Hematopoietic multipotent progenitor cell treated with erythropoietin and hydrocortisone succinate and interleukin-3 and kit ligand, for 15 days (in vitro differentiated cells): ENCODE data around the gene ZNF566.
"Not testable (repeated sequence)": the region's sequence is repeated elsewhere in the genome, so short reads cannot be mapped to it uniquely, and the experiment has no call there.

Experiments
- DNase-seq: peaks from one replicate; pipeline ENCODE4 v3.0.0-alpha.2; 2015; ENCODE audit warnings: low spot score

ZNF566 gene

GRCh38 chr19:36489118-36489919 is at the start of gene ZNF566:
ZNF566 (minus strand) TSS chr19:36489561; CDS start chr19:36476557, 13,004 bp downstream.
- DNase-seq, result peak; percentile 87

- no peak for DNase-seq
These were observed 39.7 kb upstream of the ZNF566 start for GRCh38 chr19:36528921-36529518.

DNA sequence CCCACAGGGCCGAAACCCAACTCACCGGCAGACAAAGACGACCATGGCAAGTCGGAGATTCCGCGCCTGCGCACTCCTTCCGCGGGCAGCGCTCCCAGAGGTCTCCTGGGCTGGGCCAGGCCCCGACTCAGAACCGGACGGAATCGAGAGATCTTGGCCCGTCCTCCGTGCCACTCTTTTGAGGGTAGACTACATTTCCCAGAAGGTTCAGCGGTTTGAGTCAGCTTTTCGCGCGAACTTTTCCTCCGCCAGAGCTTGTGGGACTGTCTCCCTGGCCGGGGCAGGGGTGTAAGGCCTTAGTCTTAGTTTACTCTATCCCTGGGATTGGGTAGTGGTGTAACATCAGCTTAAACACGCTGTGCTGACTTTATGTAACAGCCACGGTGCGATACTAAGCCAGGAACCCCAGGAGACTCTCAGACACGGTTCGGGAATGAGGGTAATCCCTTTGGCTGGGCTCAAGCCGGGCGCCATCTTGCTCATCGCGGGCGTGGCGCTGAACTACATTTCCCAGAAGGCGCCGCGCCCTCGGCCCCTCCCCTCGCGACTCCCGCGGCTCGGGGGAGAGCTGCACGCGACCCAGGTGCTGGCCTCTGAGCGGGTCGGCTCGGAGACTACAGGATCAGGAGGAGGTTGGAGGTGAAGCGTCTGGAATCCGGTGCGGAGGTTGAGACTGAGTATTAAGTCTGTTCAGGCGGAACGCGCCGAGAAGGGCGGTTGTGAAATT is 39.0 kb upstream of the ZNF566 start, which contains the start of gene ZNF260:
Gene ZNF260, minus strand, starts transcription at position 78 of the 727 bp plus-strand sequence. CDS start 13,033 bp downstream, outside the sequence.
- DNase-seq, result peak; percentile 89

- no peak for DNase-seq
These were observed 38.5 kb upstream of the ZNF566 start for GRCh38 chr19:36527873-36528193.

DNA sequence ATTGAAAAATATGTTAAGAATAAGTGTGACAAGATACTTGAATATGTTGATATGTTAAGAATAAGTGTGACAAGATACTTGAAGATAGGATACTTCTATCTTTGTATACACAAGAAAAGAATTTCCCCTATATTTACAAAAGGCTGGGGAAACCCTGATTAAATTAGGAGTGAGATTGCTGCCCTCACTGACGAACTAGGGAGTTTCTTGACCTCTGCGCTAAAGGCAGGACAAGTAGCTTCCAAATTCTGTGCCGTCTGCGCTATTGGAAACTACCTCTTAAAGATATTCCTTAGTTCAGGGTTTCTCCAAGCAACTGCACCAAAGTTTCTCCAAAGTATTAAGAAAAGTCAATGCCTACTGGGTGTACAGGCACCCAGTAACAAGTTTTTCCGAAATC is 38.0 kb upstream of the ZNF566 start:
- no peak for DNase-seq

DNA sequence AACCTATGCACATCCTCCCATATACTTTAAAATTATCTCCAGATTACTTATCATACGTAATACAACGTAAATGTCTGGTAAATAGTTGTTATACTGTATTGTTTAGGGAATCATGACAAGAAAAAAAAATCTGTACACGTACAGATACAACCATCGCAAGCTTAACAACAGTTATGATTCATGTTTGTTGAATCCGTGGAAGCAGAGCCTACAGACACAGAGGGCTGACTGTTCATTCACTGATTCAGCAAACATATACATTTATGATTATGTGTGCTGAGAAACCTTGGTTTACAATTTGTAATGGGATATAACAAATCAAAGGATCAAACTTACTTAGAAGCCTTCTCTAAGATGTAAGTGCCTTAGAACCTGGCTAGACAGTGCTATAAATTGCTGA is 37.2 kb upstream of the ZNF566 start:
- no peak for DNase-seq

- DNase-seq, result no peak
These were observed 35.3 kb upstream of the ZNF566 start for GRCh38 chr19:36524617-36525016.

DNA sequence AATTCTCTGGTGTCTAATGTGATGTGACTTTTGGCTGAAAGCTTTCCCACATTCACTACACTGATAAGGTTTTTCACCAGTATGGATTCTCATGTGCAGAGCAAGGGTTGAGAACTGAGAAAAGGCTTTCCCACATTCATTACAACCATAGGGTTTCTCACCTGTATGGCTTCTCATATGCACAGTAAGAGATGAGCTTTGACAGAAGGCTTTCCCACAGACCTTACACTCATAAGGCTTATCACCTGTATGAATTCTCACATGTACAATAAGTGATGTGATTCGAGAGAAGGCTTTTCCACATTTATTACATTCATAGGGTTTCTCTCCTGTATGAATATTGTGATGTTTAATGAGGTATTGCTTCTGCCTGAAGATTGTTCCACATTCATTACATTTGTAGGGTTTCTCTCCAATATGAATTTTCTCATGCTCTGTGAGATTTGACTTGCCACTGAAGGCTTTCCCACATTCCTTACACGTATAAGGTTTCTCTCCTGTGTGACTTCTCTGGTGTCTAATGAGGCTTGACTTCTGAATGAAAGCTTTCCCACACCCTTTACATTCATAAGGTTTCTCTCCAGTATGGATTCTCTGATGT is 24.8 kb upstream of the ZNF566 start:
- no peak for DNase-seq

DNA sequence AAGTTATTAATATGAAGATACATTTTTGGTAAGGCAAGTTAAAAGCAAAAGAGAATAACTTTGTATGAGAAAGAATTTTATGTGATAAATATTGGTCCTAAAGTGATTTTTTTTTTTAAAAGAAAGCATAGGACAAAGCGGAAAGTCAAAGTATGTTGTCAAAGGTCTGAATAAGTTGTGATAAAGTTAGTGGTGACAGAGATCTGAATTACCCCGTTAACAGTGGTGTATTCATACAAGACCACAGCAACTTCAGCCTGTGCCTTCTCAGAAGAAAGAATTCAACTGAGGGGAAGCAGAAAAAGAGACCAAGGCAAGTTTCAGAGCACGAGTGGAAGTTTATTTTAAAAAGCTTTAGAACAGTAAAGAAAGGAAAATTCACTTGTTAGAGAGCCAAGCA is 19.0 kb upstream of the ZNF566 start:
- DNase-seq, result no peak

DNA sequence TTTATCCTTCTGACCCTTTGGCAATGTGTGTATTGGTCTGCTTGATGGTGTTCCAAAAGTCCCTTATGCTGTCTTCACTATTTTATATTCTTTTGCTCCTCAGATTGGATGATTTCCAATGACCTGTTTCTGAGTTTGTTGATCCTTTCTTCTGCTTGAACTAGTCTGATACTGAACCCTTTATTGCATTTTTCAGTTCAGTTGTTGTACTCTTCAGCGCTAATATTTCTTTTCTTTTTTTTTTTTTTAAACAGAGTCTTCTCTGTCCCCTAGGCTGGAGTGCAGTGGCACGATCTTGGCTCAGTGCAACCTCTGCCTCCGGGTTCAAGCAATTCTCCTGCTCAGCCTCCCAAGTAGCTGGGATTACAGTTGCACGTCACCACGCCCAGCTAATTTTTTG is 12.6 kb upstream of the ZNF566 start:
- DNase-seq, result no peak

DNA sequence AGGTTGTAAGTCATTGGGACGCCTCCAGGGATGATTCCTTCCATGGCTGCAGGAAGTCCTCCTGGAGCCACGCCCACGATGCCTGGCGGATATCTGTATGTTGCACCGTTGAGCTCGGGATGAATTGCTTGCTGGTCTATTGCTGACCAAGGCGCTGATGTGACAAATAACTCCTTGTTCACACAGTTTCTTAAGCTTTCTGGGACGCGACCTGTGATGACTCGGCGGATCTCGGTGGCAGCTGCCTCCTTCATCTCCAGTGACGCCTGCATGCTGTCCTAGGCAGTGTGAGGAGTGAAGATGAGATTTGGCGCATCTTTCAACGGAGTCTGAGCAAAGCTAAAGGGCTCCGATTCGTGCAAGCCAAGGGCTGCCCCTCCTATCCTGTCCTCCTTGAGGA is 7.6 kb upstream of the ZNF566 start:
- no peak for DNase-seq

GRCh38 chr19:36492689-36493453 is 3.5 kb upstream of the ZNF566 start:
- DNase-seq, result peak; percentile 10

DNA sequence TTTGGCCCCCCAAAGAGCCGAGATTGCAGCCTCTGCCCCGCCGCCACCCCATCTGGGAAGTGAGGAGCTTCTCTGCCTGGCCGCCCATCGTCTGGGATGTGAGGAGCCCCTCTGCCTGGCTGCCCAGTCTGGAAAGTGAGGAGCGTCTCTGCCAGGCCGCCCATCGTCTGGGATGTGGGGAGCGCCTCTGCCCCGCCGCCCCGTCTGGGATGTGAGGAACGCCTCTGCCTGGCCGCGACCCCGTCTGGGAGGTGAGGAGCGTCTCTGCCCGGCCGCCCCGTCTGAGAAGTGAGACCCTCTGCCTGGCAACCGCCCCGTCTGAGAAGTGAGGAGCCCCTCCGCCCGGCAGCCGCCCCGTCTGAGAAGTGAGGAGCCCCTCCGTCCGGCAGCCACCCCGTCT is 1.5 kb upstream of the ZNF566 start:
- DNase-seq, result not testable (repeated sequence)

DNA sequence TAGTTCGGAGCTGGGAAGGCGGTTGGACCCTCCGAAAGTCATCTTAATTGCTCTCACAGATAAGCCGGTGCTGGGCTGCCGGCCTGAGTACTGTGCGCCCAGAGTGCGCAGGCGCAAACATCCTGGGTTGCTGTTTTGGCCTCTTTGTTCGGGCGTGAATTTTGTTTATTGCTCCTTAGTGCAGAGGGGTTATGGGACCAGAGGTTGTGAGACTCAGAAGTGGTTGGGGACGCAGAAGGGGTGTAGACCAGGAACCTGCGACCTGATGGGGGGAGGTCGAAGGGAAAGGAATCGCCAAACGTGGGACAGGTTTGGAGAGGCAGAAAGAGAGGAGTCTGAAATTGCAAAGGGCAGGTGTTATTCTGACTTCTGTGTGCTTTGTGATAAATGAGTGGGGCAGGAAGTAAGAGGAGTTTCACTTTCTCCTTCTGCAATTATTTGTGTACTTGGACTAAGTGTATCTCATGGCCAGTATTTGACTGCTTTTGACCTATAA is 607 bp upstream of the ZNF566 start:
- DNase-seq, result peak; percentile 85

DNA sequence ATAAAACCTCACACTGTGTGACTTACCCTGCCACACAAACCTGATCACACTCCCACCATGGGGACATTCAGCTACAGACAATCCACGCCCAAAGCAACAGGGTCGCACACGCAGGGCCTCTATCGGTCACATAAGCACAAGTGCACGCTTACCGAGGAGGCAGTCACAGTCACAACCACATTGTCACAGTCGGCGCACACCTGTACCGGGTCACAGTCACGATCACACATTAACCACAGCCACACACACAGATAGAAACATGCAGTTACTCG is 579 bp downstream of the ZNF566 start:
- DNase-seq, result peak; percentile 4

DNA sequence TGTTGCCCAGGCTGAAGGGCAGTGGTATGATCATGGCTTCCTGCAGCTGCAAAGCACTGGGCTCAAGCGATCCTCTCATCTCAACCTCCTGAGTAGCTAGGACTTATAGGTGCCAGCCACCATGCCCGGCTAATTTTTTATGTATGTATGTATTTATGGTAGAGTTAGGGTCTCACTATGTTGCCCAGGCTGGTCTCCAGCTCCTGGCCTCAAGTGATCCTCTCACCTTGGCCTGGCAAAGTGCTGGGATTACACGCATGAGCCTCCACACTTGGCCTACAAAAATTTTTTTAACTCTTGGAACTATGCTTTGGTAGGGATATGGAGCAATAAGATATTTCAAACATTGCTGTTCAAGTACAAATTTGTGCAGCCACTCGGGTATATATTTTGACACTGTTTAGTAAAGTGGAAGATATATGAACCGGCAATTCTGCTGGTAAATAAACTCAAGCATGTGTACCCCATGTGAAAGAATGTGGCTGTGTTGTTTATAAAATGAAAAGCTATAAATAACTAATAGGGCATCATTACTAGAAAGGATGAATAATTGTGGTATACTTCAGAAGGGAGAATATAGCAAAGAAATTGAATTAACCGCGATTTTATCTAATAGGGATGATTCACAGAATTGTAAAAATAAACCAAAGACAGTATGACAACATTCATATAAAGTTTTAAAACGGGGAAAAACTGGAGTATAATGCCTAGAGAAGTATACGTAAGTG is 1.1 kb downstream of the ZNF566 start:
- DNase-seq, result no peak

GRCh38 chr19:36483653-36484052 is 5.7 kb downstream of the ZNF566 start:
- DNase-seq, result no peak

GRCh38 chr19:36482876-36483275 is 6.5 kb downstream of the ZNF566 start:
- DNase-seq, result no peak

DNA sequence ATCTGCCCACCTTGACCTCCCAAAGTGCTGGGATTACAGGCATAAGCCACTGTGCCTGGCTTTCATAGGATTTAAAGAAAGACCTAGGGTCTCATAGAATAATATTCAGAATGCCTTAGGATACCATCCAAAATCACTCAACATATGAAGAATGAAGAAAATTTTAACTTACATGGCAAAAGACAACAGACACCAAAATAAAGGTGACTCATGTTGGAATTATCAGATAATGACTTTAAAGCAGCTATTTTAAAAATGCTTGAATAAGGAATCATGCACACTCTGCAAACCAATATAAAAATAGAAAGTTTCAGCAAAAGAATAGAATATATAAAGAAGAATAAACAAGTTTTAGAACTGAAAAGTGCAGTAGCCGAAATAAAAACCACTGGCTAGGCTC is 29.3 kb downstream of the ZNF566 start:
- no peak for DNase-seq

GRCh38 chr19:36456831-36457230 is 32.5 kb downstream of the ZNF566 start:
- no peak for DNase-seq

GRCh38 chr19:36449059-36449670 is 40.2 kb downstream of the ZNF566 start:
- no peak for DNase-seq
